ENCODE measurements around the gene CDC42BPA.

DNA sequence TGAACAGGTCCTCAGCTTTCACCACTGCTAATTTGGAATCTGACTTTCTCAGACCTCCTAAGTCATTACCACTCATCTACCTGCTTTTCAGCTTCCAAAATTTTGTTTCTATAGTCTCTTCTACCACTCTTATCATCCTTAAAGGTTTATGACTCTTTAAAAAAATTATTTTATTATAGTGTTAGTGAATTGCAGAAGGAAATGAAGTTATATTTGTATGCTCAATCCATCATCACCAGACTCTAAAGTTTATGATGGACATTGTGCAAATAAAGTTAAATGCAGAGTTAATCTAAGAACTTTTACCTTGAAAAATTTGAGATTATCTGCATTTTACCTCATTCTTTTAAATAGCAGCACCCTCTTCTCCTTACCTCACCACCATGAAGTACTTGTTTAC is 14.6 kb downstream of the CDC42BPA start:
- TF ChIP-seq NFRKB (IDR thresholded peaks at IDR 0.05): no peak
- TF ChIP-seq LEF1 (IDR thresholded peaks at IDR 0.05; ENCODE audit: borderline replicate concordance): no peak
- no peak for TF ChIP-seq FOXK2 (IDR thresholded peaks at IDR 0.05)
- TF ChIP-seq FOXA1 (IDR thresholded peaks at IDR 0.05): no peak
- no peak for TF ChIP-seq SP1 (IDR thresholded peaks at IDR 0.05)
- no peak for TF ChIP-seq ELF4 (IDR thresholded peaks at IDR 0.05)
